HG03280 (cell line): ENCODE measurements around the gene EPB41.
"Not testable (repeated sequence)": the region's sequence is repeated elsewhere in the genome, so short reads cannot be mapped to it uniquely, and the experiment has no call there.

Source experiments
- ATAC-seq: cut with Tn5 transposase; IDR thresholded peaks from one replicate; pipeline ENCODE4 v1.9.1; 2021; ENCODE audit warnings: mild to moderate bottlenecking, moderate library complexity; ENCODE audit not compliant: unreplicated experiment

The EPB41 gene

DNA sequence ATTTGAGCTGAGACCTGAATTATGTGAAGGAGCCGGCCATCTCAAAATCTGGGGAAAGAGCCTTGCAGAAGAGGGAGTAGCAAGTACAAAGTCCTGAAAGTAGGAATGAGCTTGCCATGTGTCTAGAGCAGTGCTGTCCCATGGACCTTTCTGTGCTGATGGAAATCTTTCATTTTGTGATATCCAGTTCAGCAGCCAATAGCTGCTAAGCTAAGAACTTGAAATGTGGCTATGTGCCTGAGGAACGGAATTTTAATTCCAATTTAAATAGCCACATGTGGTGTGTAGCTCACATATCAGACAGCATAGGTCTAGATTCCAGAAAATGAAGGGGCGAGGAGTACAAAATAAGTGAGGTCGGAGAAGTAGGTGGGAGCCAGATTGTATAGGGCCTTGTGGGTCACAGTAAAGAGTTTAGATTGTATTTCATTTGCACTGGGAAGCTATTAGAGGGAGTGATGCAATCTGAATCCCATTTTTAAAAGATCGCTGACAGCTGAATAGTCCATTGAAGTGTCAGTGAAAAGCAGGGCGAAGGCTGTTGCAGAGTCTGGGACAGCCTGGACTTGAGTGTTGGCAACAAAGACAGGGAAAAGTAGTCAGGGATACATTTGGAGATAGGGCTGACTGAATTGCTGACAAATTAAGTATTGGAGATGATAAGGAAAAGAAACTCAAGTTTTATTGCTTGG is 129.1 kb downstream of the EPB41 start:
- ATAC-seq = no peak

DNA sequence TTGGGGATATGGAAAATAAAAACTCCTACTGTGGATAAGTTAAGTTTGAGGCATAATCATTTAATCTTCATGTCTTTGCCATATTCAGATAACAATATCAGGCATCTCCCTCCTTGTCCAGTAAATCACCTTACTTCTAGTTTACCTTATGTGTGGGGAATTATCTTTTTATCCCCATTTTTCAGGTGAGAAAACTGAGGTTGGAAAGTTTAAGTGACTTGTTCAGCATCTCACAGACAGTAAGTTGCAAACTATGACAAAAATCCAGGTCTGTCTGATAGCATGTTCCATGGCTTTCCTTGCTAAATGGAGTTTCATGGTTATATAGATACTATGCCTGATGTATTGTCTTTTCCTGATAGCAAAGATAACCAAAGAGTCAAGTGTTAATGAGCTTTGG is 129.6 kb downstream of the EPB41 start:
- ATAC-seq = no peak

DNA sequence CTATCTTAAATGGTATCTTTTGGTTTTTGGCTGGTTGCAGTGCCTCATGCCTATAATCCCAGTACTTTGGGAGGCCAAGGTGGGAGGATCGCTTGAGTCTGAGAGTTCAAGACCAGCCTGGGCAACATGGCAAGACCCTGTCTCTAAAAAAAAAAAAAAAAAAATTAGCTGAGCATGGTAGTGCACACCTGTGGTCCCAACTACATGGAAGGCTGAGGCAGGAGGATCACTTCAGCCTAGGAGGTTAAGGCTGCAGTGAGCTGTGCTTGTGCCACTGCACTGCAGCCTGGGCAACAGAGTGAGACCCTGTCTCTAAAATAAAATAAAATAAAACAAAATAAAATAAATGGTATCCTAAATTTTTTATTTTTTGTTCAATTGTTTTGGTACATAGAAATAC is 131.3 kb downstream of the EPB41 start:
- not testable (repeated sequence) for ATAC-seq

DNA sequence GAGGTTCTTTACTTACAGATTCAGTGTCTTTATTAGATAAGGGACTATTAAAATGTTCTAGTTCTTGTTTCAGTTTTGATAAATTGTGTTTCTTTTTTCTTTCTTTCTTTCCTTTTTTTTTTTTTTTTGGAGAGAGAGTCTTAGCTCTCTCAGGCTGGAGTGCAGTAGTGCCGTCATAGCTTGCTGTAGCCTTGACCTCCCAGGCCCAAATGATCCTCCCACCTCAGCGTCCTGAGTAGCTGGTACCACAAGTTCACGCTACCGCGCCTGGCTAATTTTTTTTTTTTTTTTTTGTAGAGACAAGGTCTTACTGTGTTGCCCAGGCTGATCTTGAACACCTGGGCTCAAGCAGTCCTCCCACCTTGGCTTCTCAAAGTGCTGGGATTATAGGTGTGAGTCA is 132.8 kb downstream of the EPB41 start:
- ATAC-seq = no peak

DNA sequence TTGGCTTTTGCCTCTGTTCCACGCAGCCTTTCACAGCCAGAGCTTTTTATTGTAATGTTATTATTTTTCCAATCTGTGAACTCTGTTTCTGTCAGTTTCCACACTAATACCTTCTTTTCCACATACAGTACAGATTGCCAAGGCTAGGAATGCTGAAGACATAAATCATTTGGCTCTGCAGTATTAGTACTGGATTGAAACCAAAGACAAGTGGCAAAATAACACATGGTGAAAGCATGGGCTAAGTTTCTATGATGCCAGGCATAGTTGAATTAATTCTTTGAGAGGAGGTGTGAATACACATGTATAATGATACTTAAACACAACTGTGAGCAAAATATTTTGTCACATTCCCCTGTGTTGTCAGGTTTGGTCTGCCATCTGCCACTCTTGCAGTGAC is 135.8 kb downstream of the EPB41 start:
- ATAC-seq = no peak

DNA sequence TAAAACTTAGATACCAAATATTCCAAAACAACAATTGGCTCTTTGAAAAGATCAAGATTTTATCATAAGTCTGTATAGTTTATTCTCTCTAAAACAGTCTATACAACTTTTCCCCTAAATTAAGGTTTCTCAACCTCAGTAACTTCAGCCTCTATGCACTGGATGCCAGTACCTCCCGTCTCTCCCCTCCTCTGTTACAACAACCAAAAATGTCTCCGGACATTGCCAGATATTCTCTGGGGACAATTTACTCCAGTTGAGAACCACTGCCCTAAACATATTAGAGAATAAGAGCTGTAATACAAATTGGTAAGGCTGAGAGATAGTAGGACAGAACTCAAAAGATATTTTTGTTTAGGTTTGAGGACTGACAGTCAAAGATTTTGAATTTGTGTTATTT is 137.7 kb downstream of the EPB41 start:
- ATAC-seq = no peak

DNA sequence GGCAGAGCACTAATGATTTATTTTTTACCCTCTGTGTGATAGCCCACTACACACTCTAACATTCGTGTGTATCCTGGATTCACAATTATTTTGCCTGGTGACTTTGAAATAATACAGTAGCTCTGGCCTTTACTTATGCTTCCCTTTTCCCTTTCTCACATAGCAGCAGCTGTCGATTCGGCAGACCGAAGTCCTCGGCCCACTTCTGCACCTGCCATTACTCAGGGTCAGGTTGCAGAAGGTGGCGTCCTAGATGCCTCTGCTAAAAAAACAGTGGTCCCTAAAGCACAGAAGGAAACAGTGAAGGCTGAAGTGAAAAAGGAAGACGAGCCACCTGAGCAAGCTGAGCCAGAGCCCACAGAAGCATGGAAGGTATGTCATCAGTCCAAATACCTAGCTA is 138.6 kb downstream of the EPB41 start:
- ATAC-seq = no peak

DNA sequence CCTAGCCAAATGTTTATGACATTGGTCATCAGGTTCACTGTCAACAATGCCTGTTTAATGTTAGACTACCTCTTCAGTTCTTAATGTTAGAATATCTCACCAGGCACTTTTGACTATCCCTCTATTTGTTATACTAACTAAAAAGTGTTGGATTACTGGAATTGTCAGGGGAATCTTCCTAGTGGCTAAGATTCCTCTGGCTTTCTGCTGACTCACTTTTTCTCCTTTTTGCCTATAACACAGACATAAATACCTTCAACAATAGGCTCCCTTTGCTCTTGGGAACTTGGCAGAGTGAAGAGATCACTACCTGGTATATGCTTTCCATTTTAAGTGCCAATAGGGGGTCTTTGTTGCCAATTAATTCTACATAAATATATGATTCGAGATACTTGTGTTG is 140.8 kb downstream of the EPB41 start:
- ATAC-seq = no peak

DNA sequence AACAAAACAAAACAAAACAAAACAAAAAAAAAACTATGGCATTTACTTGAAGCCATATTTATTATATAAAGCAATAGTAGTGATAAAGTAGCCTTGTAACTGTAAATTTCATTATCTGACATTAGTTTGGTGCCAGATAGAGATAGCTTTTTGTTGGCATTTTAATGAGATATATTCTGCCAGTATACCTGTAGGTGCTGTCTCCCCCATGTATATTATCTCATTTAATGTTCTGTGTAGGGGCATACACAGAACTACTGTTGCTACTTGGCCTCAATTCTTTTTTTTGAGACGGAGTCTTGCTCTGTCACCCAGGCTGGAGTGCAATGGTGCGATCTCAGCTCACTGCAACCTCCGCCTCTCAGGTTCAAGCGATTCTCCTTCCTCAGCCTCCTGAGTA is 141.9 kb downstream of the EPB41 start:
- ATAC-seq = no peak

DNA sequence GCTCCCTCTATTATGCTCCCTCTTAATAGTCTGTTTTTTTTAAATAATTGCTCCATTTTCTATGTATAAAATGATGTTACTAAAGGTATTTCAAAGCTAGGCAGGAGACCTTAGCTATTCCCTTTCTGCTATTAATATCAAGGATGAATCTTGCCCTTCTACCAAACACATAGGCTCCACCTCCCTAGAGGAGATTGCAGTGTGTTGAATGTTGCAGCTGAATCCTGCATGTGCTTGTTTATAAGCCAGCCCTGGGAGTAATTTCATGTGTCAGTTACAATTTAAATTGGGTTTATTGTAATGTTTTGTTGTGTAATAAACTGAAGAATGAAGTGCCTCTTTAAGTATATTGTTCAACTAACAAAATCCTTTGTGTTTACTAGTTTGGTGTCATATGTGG is 143.3 kb downstream of the EPB41 start:
- no peak for ATAC-seq

DNA sequence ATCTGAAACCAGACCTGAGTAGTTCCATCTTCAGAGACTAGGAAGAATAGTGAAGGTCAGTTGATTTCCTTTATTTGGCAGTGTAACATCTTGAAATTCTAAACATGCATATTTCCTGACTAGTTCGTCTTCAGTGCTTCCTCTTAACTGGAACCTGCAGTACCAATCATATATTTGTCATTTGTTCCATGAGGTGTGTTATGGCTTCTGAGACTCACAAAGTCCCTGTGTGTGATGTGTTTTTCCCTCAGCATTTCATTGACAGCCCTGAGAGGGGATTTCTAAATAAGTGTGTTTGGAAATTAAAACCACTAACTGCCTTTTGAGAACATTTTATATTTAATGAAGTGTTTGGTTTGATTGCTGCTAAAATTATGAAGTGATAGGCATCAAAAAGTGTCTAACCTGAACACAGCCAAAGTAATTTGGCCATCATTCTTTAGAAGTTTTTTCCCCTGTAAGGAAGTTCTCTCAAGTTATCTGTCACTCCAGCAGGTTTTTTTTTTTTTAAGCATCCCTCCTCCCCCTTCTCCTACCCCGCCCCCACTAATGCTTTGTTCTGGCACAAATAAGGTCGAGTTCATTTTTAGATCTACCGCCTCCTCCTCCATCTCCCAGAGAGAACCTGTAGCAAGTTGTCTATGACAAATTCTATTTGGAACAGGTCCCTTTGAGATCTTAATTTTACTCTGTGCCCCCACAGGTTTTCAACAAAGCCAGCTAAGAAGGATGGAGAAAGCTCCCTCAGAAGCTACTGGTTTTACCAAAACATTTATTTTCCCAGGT is 148.0 kb downstream of the EPB41 start:
- ATAC-seq = no peak

DNA sequence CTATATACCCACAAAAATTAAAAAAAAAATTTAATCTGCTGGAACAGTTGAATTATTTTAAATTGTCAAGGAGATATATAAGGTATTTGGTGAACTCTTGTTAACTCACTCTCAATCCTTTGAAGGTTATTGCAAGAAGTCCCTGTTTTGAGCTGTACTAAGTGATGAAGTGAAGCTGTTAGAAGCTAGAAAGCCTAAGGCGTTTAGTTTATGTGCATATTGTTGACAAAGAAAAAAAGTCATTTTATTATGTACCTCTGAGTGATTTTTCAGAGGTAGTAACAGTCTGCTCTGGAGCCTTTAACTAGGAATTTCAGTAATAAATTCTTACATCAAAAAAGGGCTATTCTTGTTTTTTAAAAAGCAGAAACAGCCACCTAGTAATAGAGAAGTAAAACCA is 149.7 kb downstream of the EPB41 start:
- ATAC-seq = no peak

DNA sequence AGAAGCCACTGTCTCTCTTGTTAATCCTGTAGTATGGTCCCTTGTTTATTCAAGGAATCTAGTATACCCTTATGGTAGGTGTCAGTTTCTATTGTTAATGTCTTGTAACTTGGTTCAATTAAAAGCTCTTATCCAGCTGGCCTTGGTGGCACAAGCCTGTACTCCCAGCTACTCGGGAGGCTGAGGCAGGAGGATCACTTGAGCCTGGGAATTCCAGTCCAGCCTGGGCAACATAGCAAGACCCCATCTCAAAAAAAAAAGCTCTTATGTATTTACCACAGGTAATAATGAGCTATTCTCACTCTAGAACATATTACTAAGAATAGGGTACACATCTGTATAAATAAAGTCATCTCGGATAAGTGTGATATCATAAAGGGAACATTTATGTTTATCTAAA is 162.8 kb downstream of the EPB41 start:
- ATAC-seq = no peak

DNA sequence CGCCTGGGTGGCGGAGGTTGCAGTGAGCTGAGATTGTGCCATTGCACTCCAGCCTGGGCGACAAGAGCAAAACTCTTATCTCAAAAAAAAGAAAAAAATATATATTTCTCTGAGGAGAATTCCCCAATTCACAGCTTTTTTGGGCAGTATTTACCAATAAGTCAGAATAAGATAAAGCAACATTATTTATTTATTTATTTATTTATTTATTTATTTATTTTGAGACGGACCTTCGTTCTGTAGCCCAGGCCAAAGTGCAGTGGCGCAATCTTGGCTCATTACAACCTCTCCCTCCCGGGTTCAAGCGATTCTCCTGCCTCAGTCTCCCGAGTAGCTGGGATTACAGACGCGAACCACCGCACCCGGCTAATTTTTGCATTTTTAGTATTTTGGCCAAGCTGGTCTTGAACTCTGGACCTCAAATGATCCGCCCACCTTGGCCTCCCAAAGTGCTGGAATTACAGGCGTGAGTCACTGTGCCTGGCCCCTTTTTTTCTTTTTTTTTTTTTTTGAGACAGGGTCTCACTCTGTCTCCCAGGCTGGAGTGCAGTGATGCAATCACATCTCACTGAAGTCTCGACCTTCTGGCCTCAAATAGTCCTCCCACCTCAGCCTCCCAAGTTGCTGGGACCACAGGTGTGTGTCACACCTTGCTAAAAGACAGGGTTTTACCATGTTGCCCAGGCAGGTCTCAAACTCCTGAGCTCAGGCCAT is 165.7 kb downstream of the EPB41 start:
- not testable (repeated sequence) for ATAC-seq

DNA sequence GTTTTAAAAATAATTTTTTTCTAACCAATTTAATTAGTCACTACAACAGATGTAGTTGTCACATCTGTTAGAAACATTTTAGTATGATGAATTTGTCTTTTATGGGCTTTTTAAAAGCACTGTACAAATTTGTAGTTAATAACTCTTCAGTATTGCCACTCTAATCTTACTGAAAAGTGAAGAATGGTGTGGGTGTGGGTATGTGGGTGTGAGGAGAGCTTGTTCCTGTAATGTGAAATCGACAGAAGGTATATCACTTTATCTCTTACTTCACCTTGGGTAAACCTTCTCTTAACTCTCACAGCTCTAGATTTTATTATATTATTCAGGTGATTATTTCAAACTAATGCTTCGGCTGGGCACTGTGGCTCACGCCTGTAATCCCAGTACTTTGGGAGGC is 166.8 kb downstream of the EPB41 start:
- ATAC-seq = no peak

DNA sequence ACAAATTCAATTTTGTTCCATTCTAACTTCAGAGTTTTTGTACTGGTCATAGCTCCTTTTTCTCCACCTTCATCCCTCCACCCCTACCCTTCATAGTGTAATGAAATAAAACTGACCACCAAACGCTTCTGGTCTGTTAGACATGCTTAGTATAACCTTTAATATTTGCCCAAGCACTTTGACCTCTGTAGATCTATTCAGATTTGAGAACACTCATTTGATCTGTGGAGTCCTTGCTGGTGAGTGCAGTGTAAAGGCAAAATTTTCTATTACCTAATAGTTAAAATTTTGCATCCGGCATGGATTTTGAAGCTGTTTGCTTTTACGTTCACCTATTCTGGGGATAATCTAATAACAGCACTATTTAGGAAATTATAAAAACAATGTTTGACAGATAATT is 168.2 kb downstream of the EPB41 start:
- ATAC-seq = no peak

DNA sequence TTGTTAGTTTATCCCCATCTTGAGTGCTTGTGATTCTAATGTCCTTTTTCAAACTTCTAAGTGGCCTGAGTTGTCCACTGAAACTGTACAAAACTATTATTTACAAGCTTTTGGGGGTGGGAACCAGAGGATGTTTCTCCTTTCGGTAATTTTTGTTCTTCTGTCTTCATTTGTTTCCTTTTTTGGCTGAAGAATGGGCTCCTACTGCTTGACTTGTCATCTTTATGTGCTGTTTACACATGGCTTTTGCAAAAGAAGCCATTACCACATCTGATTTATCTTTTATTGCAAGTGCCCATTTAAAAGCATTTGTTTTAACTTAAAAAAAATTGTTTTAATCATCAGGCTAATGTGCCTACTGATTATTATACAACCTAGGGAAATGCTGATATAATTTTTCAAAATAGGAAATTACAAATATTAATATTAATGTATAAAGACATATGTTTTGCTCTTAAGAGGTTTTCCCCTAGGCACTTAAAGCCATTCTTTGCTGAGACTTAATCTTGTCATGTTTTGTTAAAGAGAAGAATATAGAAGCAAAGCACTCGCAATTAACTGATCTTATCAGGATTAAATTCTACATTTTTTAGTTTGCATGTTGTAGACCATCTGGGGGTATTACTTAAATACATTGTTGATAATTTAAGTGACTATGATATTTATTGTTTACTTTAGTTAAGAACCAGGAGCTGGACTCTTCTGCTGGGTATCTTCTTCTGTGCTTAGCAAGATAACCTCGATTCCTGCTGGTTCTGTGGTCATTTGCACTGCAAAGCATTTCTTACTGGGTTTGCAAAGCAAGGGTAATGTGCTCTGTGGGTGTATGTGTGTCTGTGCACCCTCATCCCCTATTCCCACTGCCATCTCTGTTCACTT is 169.2 kb downstream of the EPB41 start:
- ATAC-seq = no peak

DNA sequence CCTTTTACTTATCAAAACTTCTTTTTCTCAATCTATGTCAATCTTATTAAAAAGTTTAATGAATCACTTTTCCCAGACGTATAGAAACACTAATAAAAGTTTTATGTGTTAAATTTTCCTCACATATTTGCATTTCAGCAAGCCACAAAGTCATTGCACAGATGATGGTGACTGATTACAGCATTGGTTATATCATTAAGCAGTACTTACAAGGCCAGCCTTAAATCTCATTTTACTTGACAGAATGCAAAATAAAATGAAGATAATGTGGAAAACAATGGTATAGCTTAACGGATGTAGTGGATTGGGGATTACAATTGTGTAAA is 169.8 kb downstream of the EPB41 start:
- ATAC-seq = no peak

DNA sequence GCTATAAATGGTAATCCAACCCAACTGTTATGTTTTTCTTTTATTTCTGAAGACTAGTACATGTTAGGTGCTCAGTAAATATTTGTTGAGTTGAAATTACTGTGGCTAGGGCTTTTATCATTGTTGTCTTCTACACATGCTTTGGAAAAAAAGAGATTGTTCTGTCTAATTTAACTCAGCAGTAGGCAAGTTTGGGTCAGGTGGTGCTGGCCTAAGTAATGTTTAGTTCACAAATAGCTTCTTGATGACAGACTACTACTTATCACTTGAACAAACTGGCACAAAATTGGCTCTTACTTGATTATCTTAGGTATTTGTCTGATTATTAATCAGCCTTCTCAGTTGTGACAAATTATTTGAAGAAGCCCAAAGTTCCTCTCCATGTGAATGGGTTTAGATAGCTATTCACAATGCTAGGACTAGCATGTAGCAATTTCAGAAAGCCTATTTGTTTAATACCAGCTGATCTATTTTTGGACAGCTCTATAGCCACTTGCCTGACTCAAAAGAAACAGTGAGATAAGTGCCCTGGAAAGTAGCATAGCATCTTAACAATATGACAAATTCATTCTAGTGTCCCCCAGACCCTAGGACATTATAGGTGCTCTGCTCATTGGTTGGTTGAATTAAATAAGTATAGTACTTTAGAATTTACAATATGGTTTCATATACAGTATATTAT is 176.7 kb downstream of the EPB41 start:
- no peak for ATAC-seq

DNA sequence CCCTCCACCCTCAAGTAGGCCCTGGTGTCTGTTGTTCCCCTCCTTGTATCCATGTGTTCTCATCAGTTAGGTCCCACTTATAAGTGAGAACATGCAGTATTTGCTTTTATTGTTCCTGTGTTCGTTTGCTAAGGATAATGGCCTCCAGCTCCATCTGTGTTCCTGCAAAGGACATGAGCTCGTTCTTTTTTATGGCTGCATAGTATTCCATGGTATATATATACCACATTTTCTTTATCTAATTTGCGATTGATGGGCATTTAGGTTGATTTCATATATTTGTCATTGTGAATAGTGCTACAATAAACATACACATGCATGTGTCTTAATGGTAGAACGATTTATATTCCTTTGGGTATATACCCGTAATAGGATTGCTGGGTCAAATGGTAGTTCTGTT is 178.3 kb downstream of the EPB41 start:
- ATAC-seq = not testable (repeated sequence)

DNA sequence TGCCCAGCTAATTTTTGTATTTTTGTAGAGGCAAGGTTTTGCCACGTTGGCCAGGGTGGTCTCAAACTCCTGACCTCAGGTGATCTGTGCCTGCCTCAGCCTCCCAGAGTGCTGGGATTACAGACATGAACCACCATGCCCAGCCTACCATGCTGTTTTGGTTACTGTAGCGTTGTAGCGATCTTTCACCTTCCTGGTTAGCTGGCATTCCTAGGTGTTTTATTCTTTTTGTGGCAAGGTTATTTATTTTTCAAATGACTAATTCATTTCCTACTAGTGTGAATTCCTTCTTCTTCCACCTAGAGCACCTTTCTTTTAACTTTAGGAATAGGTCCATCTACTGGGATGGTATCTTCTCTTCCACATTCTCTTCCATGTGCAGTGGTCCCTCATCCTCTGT is 180.1 kb downstream of the EPB41 start:
- no peak for ATAC-seq
